Coronary artery (tissue), 2 donors: ENCODE measurements around the gene SYNPO2L.
"Not testable (repeated sequence)": the region's sequence is repeated elsewhere in the genome, so short reads cannot be mapped to it uniquely, and the experiment has no call there.

Source experiments
- DNase-seq: peaks from one replicate; pipeline ENCODE4 v3.0.0-alpha.2; 2017; ENCODE audit warnings: low spot score
- H3K27ac ChIP-seq, 2 donors: fragments of 200-600 bp; sonication (generic); one replicate each; pipeline ENCODE4 v1.5.1; 2016 to 2019
- H3K4me3 ChIP-seq: fragments of 200-600 bp; sonication (generic); 2 replicates; pipeline ENCODE4 v1.5.1; 2016; ENCODE audit warnings: mild to moderate bottlenecking, moderate library complexity
- CTCF ChIP-seq: fragments of 200-600 bp; sonication (generic); IDR thresholded peaks from one replicate; pipeline ENCODE4 v1.5.1; 2019; ENCODE audit warnings: antibody characterized with exemption

The SYNPO2L gene

GRCh38 chr10:73655990-73656298 is at the start of gene SYNPO2L:
Gene SYNPO2L (minus strand): TSS chr10:73656029. CDS start chr10:73655922, 107 bp downstream.
- H3K27ac ChIP-seq: peak within 1 kb of the TSS; percentile 90 to 92

GRCh38 chr10:73703924-73704323 is 48.1 kb upstream of the SYNPO2L start:
- H3K27ac ChIP-seq, H3K4me3 ChIP-seq, DNase-seq: not testable (repeated sequence)

More at GRCh38 chr10:73655990-73656298, at the start of gene SYNPO2L:
- TF ChIP-seq CTCF: no peak
- H3K4me3 ChIP-seq: peak within 1 kb of the TSS; percentile 51
- peak; percentile 83 for DNase-seq

- H3K27ac ChIP-seq, H3K4me3 ChIP-seq, DNase-seq: not testable (repeated sequence)
Measured at GRCh38 chr10:73698819-73699218, 43.0 kb upstream of the SYNPO2L start.

- H3K4me3 ChIP-seq, DNase-seq, H3K27ac ChIP-seq: not testable (repeated sequence)
Measured at GRCh38 chr10:73697675-73698159, 41.9 kb upstream of the SYNPO2L start, which contains the start of gene AGAP5. Gene AGAP5 (minus strand): TSS chr10:73698109. CDS start chr10:73697755, 354 bp downstream.

GRCh38 chr10:73695302-73695701 is 39.5 kb upstream of the SYNPO2L start:
- H3K4me3 ChIP-seq: not testable (repeated sequence)

GRCh38 chr10:73690755-73691154 is 34.9 kb upstream of the SYNPO2L start:
- not testable (repeated sequence) for H3K4me3 ChIP-seq, DNase-seq, H3K27ac ChIP-seq

More at GRCh38 chr10:73695302-73695701, 39.5 kb upstream of the SYNPO2L start:
- H3K27ac ChIP-seq, DNase-seq: not testable (repeated sequence)

- H3K27ac ChIP-seq, H3K4me3 ChIP-seq, DNase-seq: not testable (repeated sequence)
Measured at GRCh38 chr10:73689596-73689995, 33.8 kb upstream of the SYNPO2L start.

- not testable (repeated sequence) for H3K4me3 ChIP-seq, H3K27ac ChIP-seq, DNase-seq
Measured at GRCh38 chr10:73687641-73688040, 31.8 kb upstream of the SYNPO2L start.

GRCh38 chr10:73674546-73674945 is 18.7 kb upstream of the SYNPO2L start:
- not testable (repeated sequence) for DNase-seq, H3K4me3 ChIP-seq, H3K27ac ChIP-seq

GRCh38 chr10:73668378-73668777 is 12.5 kb upstream of the SYNPO2L start:
- DNase-seq, H3K4me3 ChIP-seq, H3K27ac ChIP-seq: not testable (repeated sequence)

GRCh38 chr10:73666153-73666809 is 10.5 kb upstream of the SYNPO2L start:
- H3K27ac ChIP-seq: peak overlapping the region in 1 of 2 donors; percentile 11

GRCh38 chr10:73665581-73665980 is 9.8 kb upstream of the SYNPO2L start:
- H3K4me3 ChIP-seq, DNase-seq, H3K27ac ChIP-seq: not testable (repeated sequence)

More at GRCh38 chr10:73666153-73666809, 10.5 kb upstream of the SYNPO2L start:
- DNase-seq, H3K4me3 ChIP-seq: not testable (repeated sequence)

GRCh38 chr10:73664156-73665040 is 8.6 kb upstream of the SYNPO2L start:
- not testable (repeated sequence) for H3K27ac ChIP-seq, DNase-seq, H3K4me3 ChIP-seq

- H3K27ac ChIP-seq: not testable (repeated sequence)
Measured at GRCh38 chr10:73663621-73664020, 7.8 kb upstream of the SYNPO2L start.

GRCh38 chr10:73662705-73663104 is 6.9 kb upstream of the SYNPO2L start:
- not testable (repeated sequence) for H3K4me3 ChIP-seq, DNase-seq, H3K27ac ChIP-seq

More at GRCh38 chr10:73663621-73664020, 7.8 kb upstream of the SYNPO2L start:
- DNase-seq, H3K4me3 ChIP-seq: not testable (repeated sequence)
